ENCODE results near the gene IL19.
A peak's percentile ranks its signal among the peaks of the same experiment; 100 is the strongest.

The IL19 gene, protein sequence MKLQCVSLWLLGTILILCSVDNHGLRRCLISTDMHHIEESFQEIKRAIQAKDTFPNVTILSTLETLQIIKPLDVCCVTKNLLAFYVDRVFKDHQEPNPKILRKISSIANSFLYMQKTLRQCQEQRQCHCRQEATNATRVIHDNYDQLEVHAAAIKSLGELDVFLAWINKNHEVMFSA

DNA sequence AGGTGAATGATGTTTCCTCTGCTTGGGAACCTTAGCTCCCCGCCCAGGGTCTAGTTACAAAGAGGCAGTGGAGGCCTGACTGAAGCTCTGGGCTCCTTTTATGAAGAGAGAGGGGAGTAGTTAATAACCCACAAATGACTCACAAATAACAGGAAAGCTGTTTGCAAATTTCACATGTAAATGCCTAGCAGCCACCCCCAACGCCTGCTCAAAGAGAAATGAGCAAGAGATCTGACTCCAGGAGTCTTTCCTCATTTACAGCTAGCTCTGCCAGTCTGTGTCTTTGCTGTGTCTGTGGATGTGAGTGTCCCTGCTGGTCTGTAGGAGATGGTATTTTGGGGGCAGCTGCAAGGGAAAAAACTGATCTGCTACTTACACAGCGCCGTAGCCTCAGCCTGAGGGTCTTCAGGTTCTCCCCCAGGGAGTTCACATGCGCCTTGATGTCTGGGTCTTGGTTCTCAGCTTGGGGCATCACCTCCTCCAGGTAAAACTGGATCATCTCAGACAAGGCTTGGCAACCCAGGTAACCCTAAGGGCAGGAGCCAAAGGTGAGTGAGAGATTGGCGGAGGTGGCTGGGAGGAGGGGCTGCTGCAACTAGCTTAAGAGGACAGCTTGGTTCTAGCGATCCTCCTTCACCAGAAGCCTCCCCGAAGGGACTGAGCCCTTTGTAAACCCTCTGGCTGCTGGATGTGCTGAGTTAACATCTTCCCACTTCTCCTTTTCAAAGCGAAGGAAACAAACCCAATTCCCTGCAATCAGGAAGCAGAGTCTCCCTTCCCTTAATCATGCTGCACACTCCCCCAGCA is at the start of gene IL19:
Gene IL19 (plus strand): TSS at position 243 of the 807 bp plus-strand sequence. CDS start 65,890 bp downstream, outside the sequence.
- DNase-seq = no peak

DNA sequence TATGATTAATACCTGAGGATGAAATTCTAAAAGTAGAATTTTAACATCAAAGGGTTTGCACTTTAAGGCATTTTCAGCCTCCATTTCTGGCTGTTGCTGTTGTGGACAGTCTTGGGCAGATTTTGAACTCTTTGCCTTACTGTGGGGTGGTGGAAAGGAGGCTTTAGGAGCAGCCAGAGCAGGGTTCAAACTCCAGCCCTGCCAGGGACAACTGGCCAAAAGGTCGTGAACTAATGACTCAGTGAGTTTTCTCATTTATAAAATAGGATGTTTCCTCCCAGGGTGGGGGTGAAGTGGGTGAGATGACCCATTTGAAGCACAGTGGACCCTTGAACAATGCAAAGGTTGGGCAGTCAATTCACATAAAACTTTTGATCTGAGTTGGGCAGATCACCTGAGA is 49.1 kb upstream of the IL19 start:
- no peak for DNase-seq

DNA sequence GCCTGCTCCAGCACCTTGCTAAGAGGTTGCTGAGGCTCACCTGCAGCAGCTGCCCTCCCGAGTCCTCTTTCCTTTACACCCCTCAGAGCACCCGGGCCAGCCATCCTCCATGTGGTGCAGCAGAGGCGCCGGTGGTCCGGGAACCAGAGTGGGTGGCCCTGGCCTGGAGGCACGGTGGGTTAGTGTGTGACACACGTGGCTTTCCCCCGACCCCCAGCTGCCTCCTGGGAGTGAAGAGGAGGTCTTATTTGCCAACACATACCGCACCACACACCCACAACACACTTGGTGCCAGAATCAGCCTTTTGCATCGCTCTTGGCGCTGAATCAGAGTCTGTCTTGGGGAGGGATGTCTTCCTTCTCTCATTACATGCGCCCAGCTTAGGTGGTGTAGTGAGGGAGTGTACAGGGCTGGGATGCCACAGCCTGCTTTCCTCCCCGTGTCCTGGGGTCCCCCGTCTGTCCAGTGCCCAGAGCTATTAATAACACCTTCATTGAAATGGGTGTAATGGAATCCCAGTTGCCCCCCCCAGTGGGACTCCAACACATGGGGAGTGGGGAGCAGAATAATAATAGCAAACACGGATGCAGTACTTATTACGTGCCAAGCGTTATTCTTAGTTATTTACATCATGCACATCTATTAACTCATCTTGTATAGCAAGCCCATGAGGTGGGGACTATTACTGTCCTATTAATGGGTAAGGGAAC is 47.7 kb upstream of the IL19 start:
- no peak for DNase-seq

DNA sequence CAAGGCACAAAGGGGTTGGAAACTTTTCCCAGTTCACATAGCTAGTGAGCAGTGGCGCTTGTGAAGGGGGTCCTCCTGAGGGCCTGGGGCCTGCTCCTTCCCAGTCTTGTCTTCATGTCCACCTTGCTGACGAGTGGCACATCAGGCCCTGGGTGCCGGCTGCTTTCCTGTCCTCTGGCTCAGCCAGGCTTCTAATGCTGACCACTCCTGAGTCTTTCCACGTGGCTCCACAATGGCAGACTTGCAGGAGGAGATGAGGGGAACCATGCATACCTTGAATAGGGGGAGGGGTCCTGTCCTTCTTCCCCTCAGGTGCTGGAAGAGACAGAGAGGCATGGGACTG is 47.1 kb upstream of the IL19 start:
- no peak for DNase-seq

GRCh38 chr1:206723805-206724472 is 46.6 kb upstream of the IL19 start:
- no peak for DNase-seq

DNA sequence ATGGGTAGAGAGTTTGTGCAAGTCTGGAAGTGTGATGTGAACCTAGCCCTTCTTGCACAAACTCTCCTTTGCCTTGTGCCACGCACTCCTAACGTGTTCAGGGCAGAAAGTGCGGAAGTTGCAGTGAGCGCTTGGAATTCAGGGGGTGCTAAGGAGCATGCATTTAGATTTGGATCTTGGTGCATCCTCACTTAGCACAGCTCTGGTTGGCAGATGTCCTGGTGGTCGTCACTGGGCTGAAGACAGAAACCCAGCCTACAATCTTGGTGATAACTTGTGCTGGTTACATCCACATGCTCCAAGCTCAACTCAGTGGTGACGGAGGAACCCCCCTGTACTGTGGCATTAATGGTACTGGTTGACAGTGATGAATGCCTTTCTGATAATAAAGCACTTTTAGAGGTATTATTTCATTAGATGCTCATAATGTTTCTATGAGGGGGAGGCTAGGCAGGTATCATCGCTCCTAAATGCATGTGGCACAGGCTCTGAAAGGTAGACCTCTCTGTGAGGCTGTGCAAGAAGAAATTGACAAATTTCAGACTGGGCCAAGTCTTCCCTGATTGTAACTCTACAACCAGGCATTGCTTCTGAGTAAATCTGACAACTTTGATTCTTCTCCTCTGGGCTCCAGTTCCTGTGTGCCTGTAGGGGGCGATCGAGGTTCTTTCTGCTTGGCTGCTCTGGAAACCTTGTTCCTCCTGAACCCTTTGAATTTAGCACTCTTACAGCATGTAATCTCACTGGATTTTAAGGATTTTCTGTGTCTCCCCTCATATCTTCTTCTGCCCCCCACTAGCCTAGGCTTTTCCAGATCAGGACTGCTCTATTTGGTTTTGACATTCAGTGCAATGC is 45.2 kb upstream of the IL19 start:
- peak; percentile 54 for DNase-seq

DNA sequence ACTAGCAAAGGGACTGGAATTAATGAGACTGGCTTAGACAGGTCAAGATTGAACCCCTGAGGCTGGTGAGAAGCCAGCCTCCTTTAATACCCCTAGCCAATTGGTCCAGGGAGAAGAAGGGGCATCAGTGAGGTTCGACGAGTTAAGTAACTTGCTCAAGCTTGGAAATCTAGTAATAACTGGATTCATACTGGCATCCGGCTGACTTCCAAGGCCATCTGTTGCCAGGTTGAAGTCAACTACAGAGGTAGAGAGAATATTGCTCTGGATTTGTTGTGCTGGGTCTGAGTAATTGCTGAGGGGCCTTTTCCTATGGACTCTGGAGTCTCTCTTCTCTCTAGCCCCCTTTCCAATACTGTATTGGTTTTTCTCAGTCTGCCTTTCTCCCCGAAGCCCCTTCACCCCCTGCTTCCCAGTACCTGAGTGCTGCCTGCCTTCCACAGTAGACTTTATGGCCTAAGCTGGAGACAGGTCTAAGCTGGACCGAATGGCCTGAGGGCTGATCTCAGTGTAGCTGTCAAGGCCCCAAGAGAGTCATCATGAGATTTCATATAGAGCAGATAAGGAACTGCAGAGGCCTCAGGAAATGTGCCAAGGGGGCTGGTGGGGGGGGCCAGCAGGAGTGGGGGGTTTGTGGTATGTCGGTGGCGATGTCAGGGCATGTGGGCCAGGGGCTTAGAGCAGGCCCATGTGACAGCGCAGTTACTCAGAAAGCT is 42.4 kb upstream of the IL19 start:
- DNase-seq = no peak

DNA sequence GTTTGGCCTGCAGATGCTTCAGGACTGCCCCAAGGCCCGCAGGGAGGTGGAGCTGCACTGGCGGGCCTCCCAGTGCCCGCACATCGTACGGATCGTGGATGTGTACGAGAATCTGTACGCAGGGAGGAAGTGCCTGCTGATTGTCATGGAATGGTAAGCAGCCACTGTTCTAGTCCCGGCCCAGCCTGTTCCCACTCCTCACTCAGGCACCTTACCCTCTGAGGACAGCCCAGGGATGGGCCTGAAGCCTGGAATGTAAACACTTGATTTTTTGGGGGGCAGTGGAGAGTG is 41.9 kb upstream of the IL19 start:
- DNase-seq = no peak

DNA sequence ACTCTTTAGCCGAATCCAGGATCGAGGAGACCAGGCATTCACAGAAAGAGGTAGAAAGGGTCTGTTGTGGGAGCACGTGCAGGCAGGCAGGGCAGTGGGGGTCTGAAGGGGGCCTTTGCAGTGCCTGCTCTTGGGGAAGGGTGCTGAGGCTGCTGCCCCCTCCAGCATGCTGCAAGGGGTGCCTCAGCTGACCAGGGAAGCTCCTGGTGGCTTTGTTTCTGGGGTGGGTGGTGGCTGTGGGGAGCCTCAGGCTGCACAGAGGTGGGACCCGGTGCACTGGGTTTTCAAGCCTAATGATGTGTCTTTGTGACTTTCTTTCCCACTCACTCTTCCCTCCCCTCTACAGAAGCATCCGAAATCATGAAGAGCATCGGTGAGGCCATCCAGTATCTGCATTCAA is 41.5 kb upstream of the IL19 start:
- DNase-seq = no peak

- DNase-seq = no peak
These were observed 41.1 kb upstream of the IL19 start for GRCh38 chr1:206729507-206729906.

DNA sequence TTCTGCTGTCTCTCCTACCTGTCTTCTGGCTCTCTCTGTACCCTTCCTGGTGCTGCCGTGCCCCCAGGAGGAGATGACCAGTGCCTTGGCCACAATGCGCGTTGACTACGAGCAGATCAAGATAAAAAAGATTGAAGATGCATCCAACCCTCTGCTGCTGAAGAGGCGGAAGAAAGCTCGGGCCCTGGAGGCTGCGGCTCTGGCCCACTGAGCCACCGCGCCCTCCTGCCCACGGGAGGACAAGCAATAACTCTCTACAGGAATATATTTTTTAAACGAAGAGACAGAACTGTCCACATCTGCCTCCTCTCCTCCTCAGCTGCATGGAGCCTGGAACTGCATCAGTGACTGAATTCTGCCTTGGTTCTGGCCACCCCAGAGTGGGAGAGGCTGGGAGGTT is 38.1 kb upstream of the IL19 start:
- no peak for DNase-seq

- DNase-seq = no peak
These were observed 37.6 kb upstream of the IL19 start for GRCh38 chr1:206732992-206733391.

DNA sequence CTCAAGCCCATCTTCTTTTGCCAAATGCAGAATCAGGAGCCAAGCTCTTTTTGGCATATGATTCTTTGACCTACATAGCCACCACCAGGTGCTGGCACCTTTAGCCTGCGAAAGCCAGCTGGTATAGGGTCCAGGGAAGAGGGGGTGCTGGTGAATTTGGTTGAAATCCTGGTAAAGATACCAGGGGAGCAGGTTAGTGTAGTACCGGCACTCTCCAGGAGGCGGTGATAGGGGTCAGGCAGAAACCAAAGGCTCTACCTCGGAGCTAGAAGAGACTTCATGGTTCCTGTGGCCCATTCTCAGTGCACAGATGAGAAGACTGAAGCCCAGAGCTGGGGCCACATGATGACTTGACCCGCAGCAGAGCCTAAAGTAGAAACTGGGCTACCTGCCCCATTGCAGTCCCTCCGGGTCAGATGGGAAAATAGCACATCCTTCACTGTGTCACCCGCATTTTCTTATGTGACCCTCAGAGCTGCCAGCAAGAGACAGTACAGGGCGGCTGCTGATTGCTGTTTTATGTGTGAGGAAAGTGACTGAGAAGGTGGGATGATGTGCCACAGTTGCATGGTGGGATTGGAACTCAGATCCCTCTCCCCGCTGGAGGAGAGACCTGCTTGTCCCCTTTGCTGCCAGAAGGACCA is 36.0 kb upstream of the IL19 start:
- DNase-seq = peak; percentile 67

- no peak for DNase-seq
These were observed 35.0 kb upstream of the IL19 start for GRCh38 chr1:206735553-206736031.

DNA sequence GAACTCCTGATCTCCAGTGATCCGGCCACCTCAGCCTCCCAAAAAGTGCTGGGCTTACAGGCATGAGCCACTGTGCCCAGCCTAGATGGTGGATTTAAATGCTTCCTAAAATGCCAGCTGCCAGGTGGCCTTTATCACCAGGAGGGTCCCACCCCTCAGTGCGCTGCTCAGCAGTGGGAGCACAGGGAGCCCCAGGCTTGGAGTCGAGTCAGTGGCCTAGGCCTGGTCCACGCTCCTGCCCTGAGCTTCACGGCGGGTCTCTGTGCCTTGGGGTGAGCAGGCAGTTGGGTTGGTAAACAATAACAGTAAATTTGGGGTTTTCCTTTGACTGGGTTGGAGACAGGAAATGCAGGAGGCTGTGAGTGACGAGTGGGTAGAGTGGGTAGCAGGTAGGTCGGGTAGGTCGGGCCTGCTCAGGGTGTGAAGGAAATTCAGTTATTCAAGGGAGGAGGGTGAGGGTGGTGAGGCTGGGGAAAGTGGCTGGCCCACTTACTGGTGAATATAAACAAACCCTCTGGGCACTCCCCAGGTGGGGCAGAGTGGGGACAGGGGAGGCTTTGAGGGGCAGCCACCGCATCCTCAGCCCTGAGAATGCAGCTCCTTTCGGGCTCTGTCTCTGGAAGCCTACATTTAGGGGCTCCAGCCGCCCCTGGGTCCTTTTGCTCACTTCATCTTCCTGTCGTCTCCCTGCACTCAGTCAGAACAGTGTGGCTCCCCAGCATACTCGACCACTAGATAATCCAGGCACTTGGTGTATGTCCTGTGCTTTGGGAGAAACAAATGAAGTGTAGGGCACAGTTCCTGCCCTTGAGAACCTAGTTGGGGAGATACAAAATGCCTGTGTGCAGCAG is 33.5 kb upstream of the IL19 start:
- peak; percentile 26 for DNase-seq

DNA sequence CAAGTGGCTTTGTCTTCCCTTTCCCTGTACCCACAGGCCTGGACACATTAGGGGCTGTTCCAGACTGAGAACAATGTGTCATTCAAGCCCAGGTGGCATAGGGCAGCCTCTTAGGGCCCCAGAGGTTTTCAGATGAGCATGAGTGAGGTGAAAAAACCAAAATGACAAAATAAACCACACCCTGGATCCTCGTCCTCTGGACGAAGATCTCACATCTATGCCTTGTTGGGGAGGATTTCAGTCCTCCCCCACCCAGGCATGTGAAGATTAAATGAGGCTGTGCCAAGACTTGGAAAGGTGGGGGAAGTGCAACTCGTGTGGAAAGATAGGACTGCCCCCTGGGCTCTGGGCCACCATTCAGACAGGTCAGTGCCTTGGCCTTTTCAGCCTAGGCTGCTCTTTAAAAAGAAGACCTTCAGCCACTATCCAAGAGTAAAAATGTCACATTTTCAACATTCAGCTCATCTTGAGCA is 32.8 kb upstream of the IL19 start:
- DNase-seq = peak; percentile 35

DNA sequence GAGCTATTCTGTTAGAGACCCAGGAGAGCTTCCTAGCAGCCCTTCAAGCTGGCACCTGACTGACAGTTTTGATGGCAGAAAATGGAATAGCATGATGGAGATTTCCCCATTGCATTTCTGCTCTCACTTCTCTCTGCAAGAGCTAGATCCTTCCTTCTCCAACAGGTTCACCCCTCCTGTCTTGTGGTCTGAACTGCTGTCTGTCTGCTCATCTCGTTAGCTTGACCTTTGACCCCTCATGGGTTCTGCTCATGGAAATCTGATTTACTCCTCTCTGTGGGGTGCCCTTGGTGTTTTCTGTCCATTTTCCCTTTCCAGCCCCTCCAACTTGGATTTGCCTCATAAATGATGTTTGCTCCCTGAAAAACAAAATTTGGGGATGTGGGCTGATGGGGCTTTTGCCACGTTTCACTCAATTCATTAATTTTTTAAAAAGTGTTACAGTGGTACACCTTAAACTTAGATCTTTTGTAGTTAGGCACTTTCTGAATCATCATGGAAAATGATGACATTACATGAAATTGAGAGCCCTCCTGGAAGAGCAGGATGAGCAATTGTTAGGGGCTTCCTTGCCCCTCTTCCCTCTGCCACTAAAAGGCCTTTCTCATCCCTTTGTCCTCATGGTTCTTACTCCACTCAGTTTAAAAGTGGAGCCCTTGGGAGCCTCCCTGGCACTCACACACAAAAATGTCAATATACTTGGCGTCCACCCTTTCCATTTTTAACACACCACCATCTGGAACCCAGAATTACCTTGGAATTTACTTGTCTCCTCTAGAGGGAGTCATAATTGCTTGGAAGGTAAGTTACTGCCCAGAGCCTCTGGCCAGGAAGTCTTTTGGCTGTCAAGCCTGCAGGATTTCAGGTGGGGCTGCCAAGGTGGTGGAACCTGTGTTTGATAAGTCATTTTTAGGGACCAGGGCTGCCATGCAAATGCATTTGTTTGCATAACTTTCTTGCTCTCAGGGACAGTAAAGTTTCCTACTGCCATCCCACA is 31.9 kb upstream of the IL19 start:
- no peak for DNase-seq

GRCh38 chr1:206739411-206740076 is 31.0 kb upstream of the IL19 start:
- DNase-seq = peak; percentile 49
